ENCODE results near the gene RUSC1. TPM values are rescaled to one million over a fixed set of nuclear protein-coding genes. Genes with fewer than 3 reads are reported as not detected.

Gene RUSC1
- total and polyA plus RNA-seq, 11 donors = 14.6 to 28.0 (median 16.3) TPM

DNA sequence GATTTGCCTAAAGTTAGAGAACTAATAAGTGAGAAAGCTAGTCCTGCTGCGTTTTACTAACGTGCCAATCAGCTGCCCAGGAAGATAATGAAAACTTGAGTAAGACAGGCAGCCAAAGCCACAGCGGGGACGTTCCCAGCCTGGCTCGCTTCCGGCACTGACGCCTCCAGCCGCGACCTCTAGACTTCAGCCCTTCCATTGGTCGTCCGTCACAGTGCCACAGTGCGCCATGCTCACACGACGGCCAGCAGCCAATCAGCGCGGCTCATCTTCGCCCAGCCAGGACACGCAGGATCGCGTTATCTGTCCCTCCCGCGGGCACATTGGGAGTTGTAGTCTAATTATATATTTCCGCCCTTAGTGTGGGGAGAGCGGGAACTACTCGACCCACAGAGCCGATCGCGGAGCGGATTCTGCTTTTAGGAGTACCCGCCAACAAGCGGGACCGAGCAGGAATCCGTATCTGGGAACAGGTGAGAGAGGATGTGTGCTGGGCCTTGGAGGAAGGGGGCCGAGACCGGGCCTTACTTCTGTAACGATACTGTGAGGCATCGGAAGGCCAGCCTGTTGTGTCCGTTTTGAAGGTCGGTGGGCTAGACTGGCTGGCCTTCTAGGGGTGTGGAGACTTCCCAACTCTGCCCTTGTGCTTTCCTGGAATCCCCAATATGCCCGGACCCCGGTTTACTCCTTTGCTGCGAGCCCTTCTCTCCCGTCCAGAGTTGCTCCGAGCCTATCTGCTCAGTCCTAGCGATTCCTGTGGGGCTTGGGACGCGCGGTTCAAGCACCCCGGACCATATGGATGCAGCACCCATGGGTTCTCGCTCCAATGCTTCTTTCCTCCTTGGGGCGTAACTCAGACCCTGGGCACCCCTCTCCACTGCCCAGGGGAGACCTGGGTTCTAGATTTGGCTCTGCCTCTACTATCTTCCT is 11.9 kb upstream of the RUSC1 start, which contains the start of gene FDPS:
FDPS (plus strand) TSS at position 374 of the 930 bp plus-strand sequence. CDS start 924 bp downstream, outside the sequence.
- TF ChIP-seq POLR2A (IDR thresholded peaks at IDR 0.05) = peak in 1 of 2 donors; percentile 77
- TF ChIP-seq, protein P1, sequence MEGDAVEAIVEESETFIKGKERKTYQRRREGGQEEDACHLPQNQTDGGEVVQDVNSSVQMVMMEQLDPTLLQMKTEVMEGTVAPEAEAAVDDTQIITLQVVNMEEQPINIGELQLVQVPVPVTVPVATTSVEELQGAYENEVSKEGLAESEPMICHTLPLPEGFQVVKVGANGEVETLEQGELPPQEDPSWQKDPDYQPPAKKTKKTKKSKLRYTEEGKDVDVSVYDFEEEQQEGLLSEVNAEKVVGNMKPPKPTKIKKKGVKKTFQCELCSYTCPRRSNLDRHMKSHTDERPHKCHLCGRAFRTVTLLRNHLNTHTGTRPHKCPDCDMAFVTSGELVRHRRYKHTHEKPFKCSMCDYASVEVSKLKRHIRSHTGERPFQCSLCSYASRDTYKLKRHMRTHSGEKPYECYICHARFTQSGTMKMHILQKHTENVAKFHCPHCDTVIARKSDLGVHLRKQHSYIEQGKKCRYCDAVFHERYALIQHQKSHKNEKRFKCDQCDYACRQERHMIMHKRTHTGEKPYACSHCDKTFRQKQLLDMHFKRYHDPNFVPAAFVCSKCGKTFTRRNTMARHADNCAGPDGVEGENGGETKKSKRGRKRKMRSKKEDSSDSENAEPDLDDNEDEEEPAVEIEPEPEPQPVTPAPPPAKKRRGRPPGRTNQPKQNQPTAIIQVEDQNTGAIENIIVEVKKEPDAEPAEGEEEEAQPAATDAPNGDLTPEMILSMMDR (IDR thresholded peaks at IDR 0.05) = peak in 3 of 12 donors; percentile 15 to 19 (median 18)
- WGBS, 4 donors = 0% methylated on average over 50 to 51 of the region's 51 CpGs
- intact Hi-C loops (cut with DNase I) = loop anchor here in 6 of 10 donors (1.0 to 5.0 kb wide), 7 partner anchors 14 to 56 kb away; partner anchors contain the start of genes HCN3 (in 4 of the 6), SCAMP3 (in 2 of the 6), CLK2 (in 1 of the 6) and ENTREP3 (in 1 of the 6)
- Histone ChIP-seq H3K4me3 (peak within 1 kb of the TSS; percentile 66 to 96 (median 80)), H3K36me3 (peaks cover 0 to 32% (median 23%) of the 10 kb centered on the region in 9 donors), H3K4me1 (peaks cover 4 to 34% (median 18%) of the 10 kb centered on the region in 12 donors), H3K27ac (peak within 1 kb of the TSS; percentile 80 to 95 (median 90)), H3K9me3 (no peaks in the 10 kb centered on the region), H3K27me3 (no peaks in the 10 kb centered on the region)
- DNase-seq (peak; percentile 99), ATAC-seq (peak; percentile 99 to 100 (median 100))

DNA sequence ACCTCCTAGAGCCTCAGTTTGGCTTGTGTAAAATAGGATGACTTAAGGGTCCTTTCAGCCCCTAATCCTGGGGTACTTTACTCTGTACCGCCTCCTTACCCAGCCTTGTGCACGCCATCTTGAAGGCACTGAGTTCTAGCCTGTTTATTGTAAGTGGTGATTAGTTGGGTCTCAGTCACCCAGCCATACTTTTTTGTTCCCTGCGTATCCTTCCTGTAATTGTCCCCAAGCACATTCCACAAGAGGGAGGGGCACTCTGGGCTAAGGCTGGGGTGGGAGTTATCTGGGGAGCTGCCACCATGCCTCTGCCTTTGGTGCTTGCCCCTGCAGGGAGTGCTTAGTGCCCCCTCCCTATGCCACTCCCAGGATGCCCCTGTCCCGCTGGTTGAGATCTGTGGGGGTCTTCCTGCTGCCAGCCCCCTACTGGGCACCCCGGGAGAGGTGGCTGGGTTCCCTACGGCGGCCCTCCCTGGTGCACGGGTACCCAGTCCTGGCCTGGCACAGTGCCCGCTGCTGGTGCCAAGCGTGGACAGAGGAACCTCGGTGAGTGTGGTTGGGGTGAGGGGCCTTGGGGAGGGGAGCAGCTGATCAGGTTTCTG is 11.2 kb upstream of the RUSC1 start:
- TF ChIP-seq, protein P1 (IDR thresholded peaks at IDR 0.05) = no peak
- TF ChIP-seq POLR2A (IDR thresholded peaks at IDR 0.05) = peak in 1 of 2 donors; percentile 9
- 10 to 16% (median 11%) methylated on average over 7 to 11 of the region's 11 CpGs for WGBS, 4 donors
- Histone ChIP-seq H3K27ac (peak overlapping the region; percentile 80 to 95 (median 90)), H3K4me1 (peaks cover 4 to 34% (median 18%) of the 10 kb centered on the region in 12 donors), H3K9me3 (no peaks in the 10 kb centered on the region), H3K4me3 (peak overlapping the region; percentile 66 to 96 (median 80)), H3K36me3 (peaks cover 0 to 40% (median 25%) of the 10 kb centered on the region in 9 donors), H3K27me3 (no peaks in the 10 kb centered on the region)
- DNase-seq = peak; percentile 40 to 68 (median 52)
- ATAC-seq = peak in 3 of 4 donors; percentile 4 to 29 (median 7)
- intact Hi-C loops (cut with DNase I) = loop anchor here in 4 of 10 donors (2.0 to 5.0 kb wide), 4 partner anchors 13 to 57 kb away; partner anchors contain the start of genes ENTREP3 (in 1 of the 4) and SCAMP3 (in 1 of the 4)

DNA sequence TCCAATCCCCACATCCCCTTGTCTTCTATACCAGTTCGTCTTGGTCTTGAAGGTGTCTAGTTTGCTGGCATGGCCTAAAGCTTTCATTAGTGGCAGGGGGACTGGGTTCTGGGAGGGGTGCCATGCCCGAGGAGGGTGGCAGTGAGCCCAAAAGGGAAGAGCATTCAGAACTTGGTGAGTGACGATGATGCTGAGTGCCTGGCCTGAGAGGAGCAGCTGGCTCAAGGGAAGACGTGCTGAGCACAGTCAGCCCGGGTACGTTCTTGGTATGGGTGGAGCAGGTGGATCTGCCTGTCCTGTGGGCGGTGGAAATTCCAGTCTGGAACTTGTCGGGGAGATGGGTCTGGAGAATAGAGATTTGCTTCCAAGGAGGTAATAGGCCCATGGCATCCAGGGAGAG is 7.4 kb upstream of the RUSC1 start:
- H3K36me3 ChIP-seq = peaks cover 0 to 73% (median 47%) of the 10 kb centered on the region in 9 donors
- ATAC-seq (no peak), DNase-seq (no peak)
- 54 to 70% (median 63%) methylated on average over 8 of the region's 8 CpGs for WGBS, 4 donors
- no peaks in the 10 kb centered on the region for H3K27me3 ChIP-seq
- peaks cover 4 to 26% (median 15%) of the 10 kb centered on the region in 12 donors for H3K4me1 ChIP-seq
- H3K9me3 ChIP-seq = no peaks in the 10 kb centered on the region
- H3K4me3 ChIP-seq = no peak overlapping the region
- intact Hi-C loops (cut with DNase I) = no loop called here
- TF ChIP-seq POLR2A (IDR thresholded peaks at IDR 0.05) = no peak
- TF ChIP-seq, protein P1 (IDR thresholded peaks at IDR 0.05) = no peak
- H3K27ac ChIP-seq = no peak overlapping the region

All from heart left ventricle (tissue), 16 donors.